HFF-Myc (cell line): ENCODE data around the gene SLC4A4.

ENCODE experiments used
- DNase-seq: peaks from one replicate; pipeline ENCODE4 v3.0.0-alpha.2; 2011; ENCODE audit warnings: low read depth; ENCODE audit errors: extremely low read depth
- H3K4me3 ChIP-seq: replicated peaks from 2 replicates; pipeline ENCODE4 v1.5.1; 2011; ENCODE audit warnings: low read depth, mild to moderate bottlenecking, control low read depth, low read length
- CTCF ChIP-seq: IDR thresholded peaks from 2 replicates; pipeline ENCODE4 v1.5.1; 2012; ENCODE audit warnings: mild to moderate bottlenecking, low read depth, low read length, control low read depth; ENCODE audit errors: missing control alignments

SLC4A4 gene

GRCh38 chr4:71300362-71300761 lies 38.5 kb upstream of the SLC4A4 start:
- no peak overlapping the region for H3K4me3 ChIP-seq
- TF ChIP-seq CTCF: no peak
- no peak for DNase-seq

DNA sequence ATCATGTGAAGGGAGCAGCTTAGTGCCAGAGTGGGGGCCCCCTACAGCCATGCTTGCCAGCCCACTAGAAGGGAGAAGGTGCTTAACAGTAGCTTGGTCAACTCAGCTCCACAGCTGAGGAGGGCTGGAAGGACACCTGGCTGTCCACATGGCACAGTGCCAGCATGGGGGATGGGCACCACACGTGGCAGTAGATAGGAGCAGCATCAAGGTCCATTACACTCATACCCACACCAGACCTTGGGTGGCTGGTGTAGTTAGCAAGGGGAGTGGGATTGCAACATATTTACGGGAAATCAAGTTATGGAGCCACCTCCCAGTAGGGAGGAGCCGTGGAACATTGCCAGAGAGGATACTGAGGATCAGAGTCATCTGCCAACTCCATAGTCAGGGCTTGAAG lies 37.9 kb upstream of the SLC4A4 start:
- no peak overlapping the region for H3K4me3 ChIP-seq
- TF ChIP-seq CTCF: no peak
- no peak for DNase-seq

GRCh38 chr4:71303287-71303686 lies 35.5 kb upstream of the SLC4A4 start:
- H3K4me3 ChIP-seq: no peak overlapping the region
- TF ChIP-seq CTCF: no peak
- no peak for DNase-seq

- TF ChIP-seq CTCF: no peak
- no peak for DNase-seq
- H3K4me3 ChIP-seq: no peak overlapping the region
Measured at GRCh38 chr4:71303850-71304249, 35.0 kb upstream of the SLC4A4 start.

- no peak for TF ChIP-seq CTCF
- H3K4me3 ChIP-seq: no peak overlapping the region
- no peak for DNase-seq
Measured at GRCh38 chr4:71304289-71304850, 34.5 kb upstream of the SLC4A4 start.

GRCh38 chr4:71307729-71308128 lies 31.1 kb upstream of the SLC4A4 start:
- DNase-seq: no peak
- H3K4me3 ChIP-seq: no peak overlapping the region
- TF ChIP-seq CTCF: no peak

DNA sequence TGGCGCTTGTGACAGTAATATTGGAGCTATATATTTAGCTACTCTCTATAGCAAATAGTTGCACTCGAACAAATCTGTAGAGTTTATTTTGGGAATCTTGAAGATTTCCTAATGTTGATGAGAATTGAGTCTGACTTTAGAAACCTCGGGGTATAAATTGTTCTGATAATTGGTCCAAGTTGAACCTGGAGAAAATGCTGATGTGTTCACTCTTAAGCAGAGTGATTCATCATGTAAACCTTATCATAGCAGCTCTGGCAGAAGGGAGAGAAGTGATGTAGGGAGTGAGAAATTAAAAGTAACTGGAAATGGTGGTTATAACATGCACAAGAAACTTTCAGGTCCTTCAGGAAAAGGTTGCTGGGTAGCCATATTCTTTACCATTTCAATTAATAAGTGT lies 16.4 kb upstream of the SLC4A4 start:
- TF ChIP-seq CTCF: no peak

More for the DNA sequence above, 16.4 kb upstream of the SLC4A4 start:
- no peak overlapping the region for H3K4me3 ChIP-seq
- DNase-seq: no peak
